Measurements from ENCODE around the gene ECD.

ECD gene

GRCh38 chr10:73096449-73097304 lies 71.1 kb downstream of the ECD start, which contains the start of gene P4HA1:
TSS of gene P4HA1 (minus strand) at chr10:73096866. CDS start at chr10:73074883, 21,983 bp downstream.
- H3K9me3 Mint-ChIP-seq, result no peaks in the 10 kb centered on the region
- H3K4me3 Mint-ChIP-seq, result peak within 1 kb of the TSS; percentile 96
- peaks cover 38% of the 10 kb centered on the region for H3K4me1 Mint-ChIP-seq (ENCODE audit: low read depth)
- H3K36me3 Mint-ChIP-seq (ENCODE audit: low read depth), result peaks cover 18% of the 10 kb centered on the region
- H3K27ac Mint-ChIP-seq, result peak within 1 kb of the TSS; percentile 96
- H3K27me3 Mint-ChIP-seq, result no peaks in the 10 kb centered on the region

GRCh38 chr10:73096041-73096448 lies 71.8 kb downstream of the ECD start:
- Mint-ChIP-seq H3K9me3 (no peaks in the 10 kb centered on the region), H3K36me3 (ENCODE audit: low read depth) (peaks cover 22% of the 10 kb centered on the region), H3K27me3 (no peaks in the 10 kb centered on the region), H3K27ac (peak overlapping the region; percentile 96), H3K4me3 (peak overlapping the region; percentile 96), H3K4me1 (ENCODE audit: low read depth) (peaks cover 41% of the 10 kb centered on the region)

GRCh38 chr10:73095481-73096021 lies 72.3 kb downstream of the ECD start:
- H3K27ac Mint-ChIP-seq, result peak overlapping the region; percentile 96
- H3K4me1 Mint-ChIP-seq (ENCODE audit: low read depth), result peaks cover 41% of the 10 kb centered on the region
- H3K4me3 Mint-ChIP-seq, result peak overlapping the region; percentile 96
- H3K9me3 Mint-ChIP-seq, result no peaks in the 10 kb centered on the region
- H3K36me3 Mint-ChIP-seq (ENCODE audit: low read depth), result peaks cover 22% of the 10 kb centered on the region
- no peaks in the 10 kb centered on the region for H3K27me3 Mint-ChIP-seq

DNA sequence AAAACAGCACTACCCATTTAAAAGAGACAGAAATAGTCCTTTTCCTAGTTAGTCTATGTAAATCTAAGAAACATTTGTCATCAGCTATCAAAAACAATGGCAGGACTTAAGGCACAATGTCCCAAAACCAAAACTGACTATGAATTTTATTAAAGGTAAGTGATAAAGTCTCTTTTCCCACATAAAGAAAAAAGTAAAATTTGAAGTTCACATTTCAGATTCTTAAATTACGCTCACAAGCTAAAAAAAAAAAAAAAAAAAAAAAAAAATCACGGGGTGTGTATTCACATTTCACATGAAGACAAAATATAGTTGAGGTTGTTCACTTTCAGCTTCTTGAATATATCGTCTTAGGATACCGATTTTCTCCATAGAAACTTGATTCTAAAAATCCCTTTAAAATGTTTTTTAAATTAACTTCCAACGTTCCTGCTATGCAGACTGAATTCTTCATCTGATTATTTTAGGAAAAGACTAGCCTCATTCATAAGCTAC lies 72.8 kb downstream of the ECD start:
- Mint-ChIP-seq H3K4me3 (peak overlapping the region; percentile 96), H3K36me3 (ENCODE audit: low read depth) (peaks cover 18% of the 10 kb centered on the region), H3K27ac (peak overlapping the region; percentile 96), H3K4me1 (ENCODE audit: low read depth) (peaks cover 41% of the 10 kb centered on the region), H3K9me3 (no peaks in the 10 kb centered on the region), H3K27me3 (no peaks in the 10 kb centered on the region)

- peaks cover 18% of the 10 kb centered on the region for H3K36me3 Mint-ChIP-seq (ENCODE audit: low read depth)
- H3K4me3 Mint-ChIP-seq, result peak overlapping the region; percentile 96
- no peaks in the 10 kb centered on the region for H3K27me3 Mint-ChIP-seq
- H3K4me1 Mint-ChIP-seq (ENCODE audit: low read depth), result peaks cover 41% of the 10 kb centered on the region
- H3K9me3 Mint-ChIP-seq, result no peaks in the 10 kb centered on the region
- peak overlapping the region; percentile 45 for H3K27ac Mint-ChIP-seq
Measured at GRCh38 chr10:73093922-73094850, 73.6 kb downstream of the ECD start.

DNA sequence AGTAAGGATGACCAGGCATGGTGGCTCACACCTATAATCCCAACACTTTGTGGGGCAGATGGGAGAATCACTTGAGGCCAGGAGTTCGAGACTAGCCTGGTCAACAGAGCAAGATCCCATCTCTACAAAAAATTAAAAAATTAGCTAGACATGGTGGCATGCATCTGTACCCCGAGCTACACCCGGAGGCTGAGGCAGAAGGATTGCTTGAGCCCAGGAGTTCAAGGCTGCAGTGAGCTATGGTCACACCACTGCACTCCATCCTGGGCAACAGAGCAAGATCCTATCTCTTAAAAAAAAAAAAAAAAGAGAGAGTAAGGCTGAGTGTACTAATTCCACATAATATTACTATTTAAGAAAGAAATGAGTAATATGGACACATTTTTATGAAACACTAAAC lies 75.0 kb downstream of the ECD start:
- Mint-ChIP-seq H3K36me3 (ENCODE audit: low read depth) (peaks cover 27% of the 10 kb centered on the region), H3K9me3 (no peaks in the 10 kb centered on the region), H3K4me3 (peak overlapping the region; percentile 15), H3K27ac (no peak overlapping the region), H3K27me3 (no peaks in the 10 kb centered on the region), H3K4me1 (ENCODE audit: low read depth) (peaks cover 50% of the 10 kb centered on the region)

DNA sequence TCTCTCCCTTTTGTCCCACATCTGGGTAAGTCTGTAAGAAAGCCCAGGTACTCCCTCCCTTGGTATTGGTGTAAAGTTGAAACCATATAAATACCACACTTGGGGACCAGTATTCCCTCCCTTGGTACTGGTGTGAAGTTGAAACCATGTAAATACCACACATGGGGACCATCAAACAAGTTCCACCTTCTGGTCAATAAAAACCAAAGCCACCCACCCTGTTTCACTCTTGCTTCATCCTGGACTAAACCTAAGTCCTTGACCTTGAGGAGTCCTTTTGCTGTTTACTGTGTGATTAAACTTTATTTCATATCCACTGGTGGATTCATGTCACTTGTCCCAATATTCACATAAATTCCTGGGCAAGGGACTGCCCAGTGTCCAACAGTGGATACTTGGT lies 79.5 kb downstream of the ECD start:
- Mint-ChIP-seq H3K4me3 (no peak overlapping the region), H3K27me3 (no peaks in the 10 kb centered on the region), H3K27ac (peak overlapping the region; percentile 6), H3K9me3 (no peaks in the 10 kb centered on the region), H3K36me3 (ENCODE audit: low read depth) (peaks cover 33% of the 10 kb centered on the region), H3K4me1 (ENCODE audit: low read depth) (peaks cover 33% of the 10 kb centered on the region)

DNA sequence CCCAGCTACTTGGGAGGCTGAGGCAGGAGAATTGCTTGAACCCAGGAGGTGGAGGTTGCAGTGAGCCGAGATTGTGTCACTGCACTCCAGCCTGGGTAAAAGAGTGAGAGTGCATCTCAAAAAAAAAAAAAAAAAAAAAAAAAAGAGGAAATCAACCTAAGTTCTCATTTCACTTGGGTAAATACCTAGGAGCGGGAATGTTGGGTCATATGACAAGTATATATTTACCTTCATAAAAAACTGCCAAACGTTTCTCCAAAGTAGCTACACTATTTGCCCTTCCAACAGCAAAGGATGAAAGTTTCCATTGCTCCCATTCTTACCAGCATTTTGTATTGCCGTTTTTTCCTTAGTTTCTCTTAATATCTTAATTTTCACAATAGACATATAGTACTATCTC lies 81.0 kb downstream of the ECD start:
- H3K9me3 Mint-ChIP-seq, result no peaks in the 10 kb centered on the region
- H3K4me3 Mint-ChIP-seq, result no peak overlapping the region
- peaks cover 29% of the 10 kb centered on the region for H3K4me1 Mint-ChIP-seq (ENCODE audit: low read depth)
- peaks cover 34% of the 10 kb centered on the region for H3K36me3 Mint-ChIP-seq (ENCODE audit: low read depth)
- no peak overlapping the region for H3K27ac Mint-ChIP-seq
- H3K27me3 Mint-ChIP-seq, result no peaks in the 10 kb centered on the region

DNA sequence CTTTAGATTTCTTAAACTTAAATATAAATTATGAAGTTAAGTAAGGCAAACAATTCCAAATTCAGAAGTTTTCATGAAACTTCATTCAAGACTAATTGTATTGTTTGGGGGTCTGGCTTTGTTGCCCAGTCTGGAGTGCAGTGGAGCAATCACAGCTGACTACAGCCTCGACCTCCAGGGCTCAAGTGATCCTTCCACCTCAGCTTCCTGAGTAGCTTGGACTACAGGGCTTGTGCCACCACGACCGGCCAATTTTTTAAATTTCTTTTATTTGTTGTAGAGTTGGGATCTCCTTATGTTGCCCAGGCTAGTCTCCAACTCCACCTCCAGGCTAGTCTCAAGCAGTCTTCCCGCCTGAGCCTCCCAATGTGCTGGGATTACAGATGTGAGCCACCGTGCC lies 83.6 kb downstream of the ECD start:
- Mint-ChIP-seq H3K36me3 (ENCODE audit: low read depth) (peaks cover 34% of the 10 kb centered on the region), H3K9me3 (no peaks in the 10 kb centered on the region), H3K4me1 (ENCODE audit: low read depth) (peaks cover 24% of the 10 kb centered on the region), H3K27me3 (no peaks in the 10 kb centered on the region), H3K27ac (no peak overlapping the region), H3K4me3 (no peak overlapping the region)
